Nephron (organoid): Measurements from ENCODE around the gene AP5Z1.

Source experiments
- H3K27ac Mint-ChIP-seq, 3 experiments: 2 replicates each; pipeline ENCODE4 v1.8.0; 2020; ENCODE audit warnings: mixed read lengths in 3 of 3, mild to moderate bottlenecking in 2 of 3, moderate library complexity in 1 of 3
- H3K27me3 Mint-ChIP-seq: 2 replicates; pipeline ENCODE4 v1.8.0; 2021; ENCODE audit warnings: low read depth, mild to moderate bottlenecking, moderate library complexity, mixed read lengths
- H3K36me3 Mint-ChIP-seq: 2 replicates; pipeline ENCODE4 v1.8.0; 2020; ENCODE audit warnings: low read depth, mixed read lengths
- H3K4me1 Mint-ChIP-seq: 2 replicates; pipeline ENCODE4 v1.8.0; 2020; ENCODE audit warnings: mixed read lengths
- H3K4me3 Mint-ChIP-seq, 3 experiments: 2 replicates each; pipeline ENCODE4 v1.8.0; 2020; ENCODE audit warnings: mild to moderate bottlenecking in 3 of 3, mixed read lengths in 3 of 3, moderate library complexity in 2 of 3
- H3K9me3 Mint-ChIP-seq: 2 replicates; pipeline ENCODE4 v1.8.0; 2020; ENCODE audit warnings: mixed read lengths
- TF ChIP-seq, protein P1 (sequence below), 3 experiments: fragments of 200-600 bp; sonication (generic); IDR thresholded peaks; one replicate each; pipeline ENCODE4 v1.5.0; 2021; ENCODE audit warnings: antibody characterized with exemption in 3 of 3; ENCODE audit not compliant: unreplicated experiment in 3 of 3

Gene AP5Z1

GRCh38 chr7:4815121-4815520, 39.7 kb downstream of the AP5Z1 start:
- TF ChIP-seq, protein P1, sequence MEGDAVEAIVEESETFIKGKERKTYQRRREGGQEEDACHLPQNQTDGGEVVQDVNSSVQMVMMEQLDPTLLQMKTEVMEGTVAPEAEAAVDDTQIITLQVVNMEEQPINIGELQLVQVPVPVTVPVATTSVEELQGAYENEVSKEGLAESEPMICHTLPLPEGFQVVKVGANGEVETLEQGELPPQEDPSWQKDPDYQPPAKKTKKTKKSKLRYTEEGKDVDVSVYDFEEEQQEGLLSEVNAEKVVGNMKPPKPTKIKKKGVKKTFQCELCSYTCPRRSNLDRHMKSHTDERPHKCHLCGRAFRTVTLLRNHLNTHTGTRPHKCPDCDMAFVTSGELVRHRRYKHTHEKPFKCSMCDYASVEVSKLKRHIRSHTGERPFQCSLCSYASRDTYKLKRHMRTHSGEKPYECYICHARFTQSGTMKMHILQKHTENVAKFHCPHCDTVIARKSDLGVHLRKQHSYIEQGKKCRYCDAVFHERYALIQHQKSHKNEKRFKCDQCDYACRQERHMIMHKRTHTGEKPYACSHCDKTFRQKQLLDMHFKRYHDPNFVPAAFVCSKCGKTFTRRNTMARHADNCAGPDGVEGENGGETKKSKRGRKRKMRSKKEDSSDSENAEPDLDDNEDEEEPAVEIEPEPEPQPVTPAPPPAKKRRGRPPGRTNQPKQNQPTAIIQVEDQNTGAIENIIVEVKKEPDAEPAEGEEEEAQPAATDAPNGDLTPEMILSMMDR (IDR thresholded peaks at IDR 0.05; ENCODE audit: unreplicated experiment in 3 of 3), result no peak
- Mint-ChIP-seq H3K27me3 (peaks cover 6% of the 10 kb centered on the region), H3K4me1 (peaks cover 5% of the 10 kb centered on the region), H3K27ac (no peak overlapping the region), H3K36me3 (peaks cover 17% of the 10 kb centered on the region), H3K9me3 (peaks cover 4% of the 10 kb centered on the region), H3K4me3 (no peak overlapping the region)

DNA sequence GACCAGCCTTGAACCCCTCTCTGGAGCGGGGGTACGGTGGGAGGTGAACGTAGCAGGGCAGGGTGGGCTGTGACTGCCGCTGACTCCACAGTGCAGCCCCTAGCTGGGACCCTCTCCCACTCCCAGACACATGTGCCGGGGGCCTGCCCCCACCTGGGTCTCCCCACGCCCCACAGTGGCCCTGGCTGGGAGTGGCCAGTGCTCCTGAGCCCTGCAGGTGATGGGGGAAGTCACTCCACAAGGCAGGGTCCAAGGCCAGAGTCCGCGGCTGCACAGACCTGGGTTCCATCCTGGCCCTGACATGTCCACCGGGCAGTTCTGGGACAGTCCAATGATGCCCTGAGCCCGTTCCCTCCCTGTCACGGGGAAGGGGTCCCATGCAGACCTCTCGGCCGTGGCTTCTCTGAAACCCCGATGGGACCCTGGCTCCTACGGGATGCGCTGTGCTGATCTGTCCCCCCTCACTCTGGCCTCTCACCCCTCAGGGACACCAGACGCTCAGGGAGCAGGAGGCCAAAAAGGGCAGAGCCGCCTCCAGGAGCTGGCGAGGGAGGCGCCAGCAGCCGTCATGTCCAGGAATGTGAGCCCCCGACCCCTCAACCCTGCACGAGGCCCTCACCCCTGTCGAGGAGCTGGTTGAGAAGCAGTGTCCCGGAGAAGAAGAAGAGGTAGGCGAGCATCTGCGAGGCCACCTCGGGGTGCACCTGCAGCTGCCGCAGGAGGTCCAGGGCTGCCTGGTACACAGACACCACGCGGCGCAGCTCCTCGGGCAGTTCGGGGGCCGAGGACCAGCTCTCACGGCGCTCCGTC, 40.4 kb downstream of the AP5Z1 start:
- Mint-ChIP-seq H3K27ac (no peak overlapping the region), H3K9me3 (peaks cover 4% of the 10 kb centered on the region), H3K4me3 (no peak overlapping the region), H3K27me3 (peaks cover 6% of the 10 kb centered on the region), H3K4me1 (peaks cover 5% of the 10 kb centered on the region), H3K36me3 (peaks cover 17% of the 10 kb centered on the region)
- TF ChIP-seq, protein P1 (IDR thresholded peaks at IDR 0.05; ENCODE audit: unreplicated experiment in 3 of 3), result no peak

DNA sequence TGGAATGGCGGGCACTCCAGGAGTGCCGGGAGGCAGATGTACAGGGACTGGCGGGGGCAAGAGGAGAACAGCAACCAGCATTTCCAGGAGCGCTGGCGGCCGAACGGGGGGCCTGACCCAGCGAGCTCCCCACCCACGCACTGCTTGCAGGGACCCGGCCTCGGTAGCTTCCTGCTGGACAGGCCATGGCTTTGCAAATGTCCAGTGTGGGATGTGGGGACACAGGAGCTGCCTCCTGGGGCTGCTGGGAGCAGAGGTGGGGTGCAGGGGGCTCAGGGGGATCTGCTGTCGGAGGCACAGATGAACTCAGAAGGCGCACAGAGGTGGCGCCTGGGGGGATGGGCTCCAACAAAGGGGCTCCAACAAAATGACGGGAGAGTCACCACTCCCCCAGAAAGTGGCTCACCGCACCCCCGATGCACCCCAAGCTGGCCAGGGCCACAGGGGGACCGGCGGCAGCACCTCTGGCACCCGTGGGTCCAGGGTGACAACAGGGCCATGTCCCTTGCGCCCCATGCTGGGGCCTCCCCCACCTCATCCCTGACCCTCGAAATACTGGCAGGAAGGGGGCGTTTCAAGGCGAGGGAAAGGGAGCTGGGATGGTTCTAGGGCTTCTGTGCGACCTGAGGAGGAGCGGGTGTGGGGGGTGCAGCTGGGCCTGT, 41.1 kb downstream of the AP5Z1 start:
- no peak overlapping the region for H3K4me3 Mint-ChIP-seq
- peaks cover 5% of the 10 kb centered on the region for H3K4me1 Mint-ChIP-seq
- TF ChIP-seq, protein P1 (IDR thresholded peaks at IDR 0.05; ENCODE audit: unreplicated experiment in 3 of 3), result no peak
- peaks cover 17% of the 10 kb centered on the region for H3K36me3 Mint-ChIP-seq
- peaks cover 4% of the 10 kb centered on the region for H3K9me3 Mint-ChIP-seq
- H3K27me3 Mint-ChIP-seq, result peaks cover 6% of the 10 kb centered on the region
- H3K27ac Mint-ChIP-seq, result no peak overlapping the region

GRCh38 chr7:4817178-4817901, 41.9 kb downstream of the AP5Z1 start:
- Mint-ChIP-seq H3K4me3 (no peak overlapping the region), H3K27ac (no peak overlapping the region), H3K36me3 (peaks cover 17% of the 10 kb centered on the region), H3K9me3 (peaks cover 4% of the 10 kb centered on the region), H3K4me1 (peaks cover 5% of the 10 kb centered on the region), H3K27me3 (peaks cover 11% of the 10 kb centered on the region)
- TF ChIP-seq, protein P1 (IDR thresholded peaks at IDR 0.05; ENCODE audit: unreplicated experiment in 3 of 3), result no peak

- Mint-ChIP-seq H3K27me3 (peaks cover 11% of the 10 kb centered on the region), H3K4me1 (peaks cover 5% of the 10 kb centered on the region)
Observed at GRCh38 chr7:4818000-4818794, 42.8 kb downstream of the AP5Z1 start.

More at GRCh38 chr7:4818000-4818794, 42.8 kb downstream of the AP5Z1 start:
- Mint-ChIP-seq H3K27ac (no peak overlapping the region), H3K36me3 (peaks cover 12% of the 10 kb centered on the region), H3K9me3 (peaks cover 4% of the 10 kb centered on the region), H3K4me3 (no peak overlapping the region)
- TF ChIP-seq, protein P1 (IDR thresholded peaks at IDR 0.05; ENCODE audit: unreplicated experiment in 3 of 3), result no peak
